KMS-11 (cell line): ENCODE results near the gene POLR2M.

Experiments used
- H2AFZ ChIP-seq: fragments of 200-600 bp; sonication (generic); 2 replicates; pipeline ENCODE4 v1.6.1; 2016; ENCODE audit warnings: antibody characterized with exemption, mixed run types, low read depth
- H3K27ac ChIP-seq: fragments of 200-600 bp; sonication (generic); 2 replicates; pipeline ENCODE4 v1.6.1; 2016; ENCODE audit warnings: mild to moderate bottlenecking, mixed run types
- H3K27me3 ChIP-seq: fragments of 200-600 bp; sonication (generic); 2 replicates; pipeline ENCODE4 v1.6.1; 2017; ENCODE audit warnings: mild to moderate bottlenecking, low read depth, mixed run types, moderate library complexity; ENCODE audit not compliant: insufficient read depth
- H3K36me3 ChIP-seq: fragments of 200-600 bp; sonication (generic); 2 replicates; pipeline ENCODE4 v1.6.1; 2017; ENCODE audit warnings: mild to moderate bottlenecking, mixed run types; ENCODE audit not compliant: insufficient read depth
- H3K4me1 ChIP-seq: fragments of 200-600 bp; sonication (generic); 2 replicates; pipeline ENCODE4 v1.6.1; 2016; ENCODE audit warnings: mild to moderate bottlenecking, low read depth, mixed run types; ENCODE audit not compliant: poor library complexity, severe bottlenecking
- H3K4me2 ChIP-seq: fragments of 200-600 bp; sonication (generic); 2 replicates; pipeline ENCODE4 v1.7.0; 2016; ENCODE audit warnings: mild to moderate bottlenecking, mixed run types
- H3K4me3 ChIP-seq: fragments of 200-600 bp; sonication (generic); IDR thresholded peaks from 2 replicates; pipeline ENCODE4 v1.6.1; 2017; ENCODE audit warnings: low read depth, low read length, mixed read lengths; ENCODE audit not compliant: insufficient read depth
- H3K79me2 ChIP-seq: fragments of 200-600 bp; sonication (generic); 2 replicates; pipeline ENCODE4 v1.6.1; 2016; ENCODE audit warnings: low read depth, mixed run types; ENCODE audit not compliant: insufficient read depth
- H3K9ac ChIP-seq: fragments of 200-600 bp; sonication (generic); 2 replicates; pipeline ENCODE4 v1.6.1; 2016; ENCODE audit warnings: mild to moderate bottlenecking, mixed run types
- H4K20me1 ChIP-seq: fragments of 200-600 bp; sonication (generic); 2 replicates; pipeline ENCODE4 v1.6.1; 2016; ENCODE audit warnings: mild to moderate bottlenecking, mixed run types; ENCODE audit not compliant: insufficient read depth
- CTCF ChIP-seq: fragments of 200-600 bp; sonication (generic); conservative IDR thresholded peaks from 2 replicates; pipeline ENCODE4 v1.6.1; 2017; ENCODE audit warnings: low read depth, mild to moderate bottlenecking, antibody characterized with exemption, low read length, moderate library complexity, mixed read lengths

Gene POLR2M

GRCh38 chr15:57697588-57697987 lies 8.9 kb upstream of the POLR2M start:
- Histone ChIP-seq H4K20me1 (no peaks in the 10 kb centered on the region), H3K27ac (no peak overlapping the region), H3K27me3 (no peaks in the 10 kb centered on the region), H2AFZ (no peak overlapping the region), H3K4me3 (no peak overlapping the region), H3K79me2 (no peaks in the 10 kb centered on the region), H3K4me2 (no peak overlapping the region), H3K9ac (no peak overlapping the region), H3K4me1 (no peaks in the 10 kb centered on the region), H3K36me3 (no peaks in the 10 kb centered on the region)
- no peak for TF ChIP-seq CTCF

GRCh38 chr15:57698243-57698642 lies 8.3 kb upstream of the POLR2M start:
- H3K4me1 ChIP-seq: peaks cover 6% of the 10 kb centered on the region
- H3K36me3 ChIP-seq: no peaks in the 10 kb centered on the region
- no peak overlapping the region for H3K27ac ChIP-seq
- H3K4me3 ChIP-seq: no peak overlapping the region
- TF ChIP-seq CTCF: no peak
- no peaks in the 10 kb centered on the region for H3K79me2 ChIP-seq
- no peaks in the 10 kb centered on the region for H3K27me3 ChIP-seq
- no peak overlapping the region for H3K9ac ChIP-seq
- H4K20me1 ChIP-seq: no peaks in the 10 kb centered on the region
- H2AFZ ChIP-seq: no peak overlapping the region
- no peak overlapping the region for H3K4me2 ChIP-seq

GRCh38 chr15:57698991-57699390 lies 7.5 kb upstream of the POLR2M start:
- H3K4me3 ChIP-seq: no peak overlapping the region
- peaks cover 14% of the 10 kb centered on the region for H3K4me1 ChIP-seq
- no peaks in the 10 kb centered on the region for H3K79me2 ChIP-seq
- H3K27ac ChIP-seq: no peak overlapping the region
- no peaks in the 10 kb centered on the region for H3K36me3 ChIP-seq
- no peak overlapping the region for H3K4me2 ChIP-seq
- TF ChIP-seq CTCF: no peak
- H2AFZ ChIP-seq: no peak overlapping the region
- no peak overlapping the region for H3K9ac ChIP-seq
- H3K27me3 ChIP-seq: no peaks in the 10 kb centered on the region
- H4K20me1 ChIP-seq: no peaks in the 10 kb centered on the region

GRCh38 chr15:57703387-57703786 lies 3.1 kb upstream of the POLR2M start:
- Histone ChIP-seq H3K27ac (no peak overlapping the region), H3K27me3 (no peaks in the 10 kb centered on the region), H2AFZ (peak overlapping the region; percentile 3; the same call in 1 of the 2 replicates), H3K4me1 (peaks cover 30% of the 10 kb centered on the region), H3K79me2 (peaks cover 22% of the 10 kb centered on the region), H3K9ac (no peak overlapping the region), H3K4me2 (peak overlapping the region; percentile 30), H3K4me3 (no peak overlapping the region), H3K36me3 (no peaks in the 10 kb centered on the region), H4K20me1 (no peaks in the 10 kb centered on the region)
- no peak for TF ChIP-seq CTCF

- no peak for TF ChIP-seq CTCF
- no peaks in the 10 kb centered on the region for H3K27me3 ChIP-seq
- H3K4me1 ChIP-seq: peaks cover 35% of the 10 kb centered on the region
- no peak overlapping the region for H3K9ac ChIP-seq
- H3K79me2 ChIP-seq: peaks cover 32% of the 10 kb centered on the region
- no peaks in the 10 kb centered on the region for H4K20me1 ChIP-seq
- no peaks in the 10 kb centered on the region for H3K36me3 ChIP-seq
- H3K4me2 ChIP-seq: no peak overlapping the region
- H2AFZ ChIP-seq: no peak overlapping the region
- no peak overlapping the region for H3K4me3 ChIP-seq
- H3K27ac ChIP-seq: no peak overlapping the region
Measured at GRCh38 chr15:57704441-57704840, 2.1 kb upstream of the POLR2M start.
